ENCODE data around the gene DRG2.
A peak's percentile ranks its signal among the peaks of the same experiment; 100 is the strongest.

DRG2 gene

GRCh38 chr17:18079543-18079942, 8.2 kb upstream of the DRG2 start:
- no peak for DNase-seq

- DNase-seq, result no peak
These were observed 3.5 kb upstream of the DRG2 start for GRCh38 chr17:18084256-18084655.

GRCh38 chr17:18089613-18090012, 1.9 kb downstream of the DRG2 start:
- DNase-seq, result no peak

GRCh38 chr17:18093616-18094408, 6.1 kb downstream of the DRG2 start:
- peak in 1 of 2 experiments; percentile 24 for DNase-seq

GRCh38 chr17:18094409-18094807, 6.7 kb downstream of the DRG2 start:
- no peak for DNase-seq

- no peak for DNase-seq
These were observed 11.8 kb downstream of the DRG2 start for GRCh38 chr17:18099516-18099915.

- no peak for DNase-seq
These were observed 12.9 kb downstream of the DRG2 start for GRCh38 chr17:18100616-18101015.

- DNase-seq, result no peak
These were observed 14.1 kb downstream of the DRG2 start for GRCh38 chr17:18101828-18102227.

- DNase-seq, result no peak
These were observed 14.9 kb downstream of the DRG2 start for GRCh38 chr17:18102640-18103039.

- DNase-seq, result no peak
These were observed 17.3 kb downstream of the DRG2 start for GRCh38 chr17:18105027-18105426.

- no peak for DNase-seq
These were observed 17.8 kb downstream of the DRG2 start for GRCh38 chr17:18105595-18105994.

GRCh38 chr17:18106211-18106610, 18.5 kb downstream of the DRG2 start:
- no peak for DNase-seq

GRCh38 chr17:18107061-18107790, 19.5 kb downstream of the DRG2 start:
- no peak for DNase-seq

- DNase-seq, result no peak
These were observed 20.2 kb downstream of the DRG2 start for GRCh38 chr17:18107971-18108370.

GRCh38 chr17:18108401-18109312, 20.9 kb downstream of the DRG2 start, which contains the start of gene MYO15A:
MYO15A (plus strand) TSS chr17:18108756; CDS start chr17:18118801, 10,045 bp downstream.
- DNase-seq, result no peak

- no peak for DNase-seq
These were observed 22.3 kb downstream of the DRG2 start for GRCh38 chr17:18109935-18110485.

- no peak for DNase-seq
These were observed 22.9 kb downstream of the DRG2 start for GRCh38 chr17:18110636-18111145.

- no peak for DNase-seq
These were observed 23.7 kb downstream of the DRG2 start for GRCh38 chr17:18111330-18111971.

- DNase-seq, result no peak
These were observed 27.8 kb downstream of the DRG2 start for GRCh38 chr17:18115517-18115916.

- DNase-seq, result no peak
These were observed 28.3 kb downstream of the DRG2 start for GRCh38 chr17:18116078-18116477.

- DNase-seq, result no peak
These were observed 29.8 kb downstream of the DRG2 start for GRCh38 chr17:18117533-18117932.

All from activated CD4-positive, alpha-beta T cell treated with anti-CD3 and anti-CD28 coated beads, Interleukin-2, amount 50 U/mL, for 48 hours (primary cell).